Activated T-helper 1 cell treated with anti-CD3 and anti-CD28 coated beads, Interleukin-2, amount 50 U/mL, for 16 hours (primary cell): Measurements from ENCODE around the gene KCTD16.

ENCODE experiments used
- DNase-seq, 2 donors: peaks; one replicate each; pipeline ENCODE4 v3.0.0-alpha.2; 2020; ENCODE audit warnings: low read depth in 1 of 2, low spot score in 1 of 2

KCTD16 gene

GRCh38 chr5:144395704-144396103 is 225.0 kb downstream of the KCTD16 start:
- no peak for DNase-seq

DNA sequence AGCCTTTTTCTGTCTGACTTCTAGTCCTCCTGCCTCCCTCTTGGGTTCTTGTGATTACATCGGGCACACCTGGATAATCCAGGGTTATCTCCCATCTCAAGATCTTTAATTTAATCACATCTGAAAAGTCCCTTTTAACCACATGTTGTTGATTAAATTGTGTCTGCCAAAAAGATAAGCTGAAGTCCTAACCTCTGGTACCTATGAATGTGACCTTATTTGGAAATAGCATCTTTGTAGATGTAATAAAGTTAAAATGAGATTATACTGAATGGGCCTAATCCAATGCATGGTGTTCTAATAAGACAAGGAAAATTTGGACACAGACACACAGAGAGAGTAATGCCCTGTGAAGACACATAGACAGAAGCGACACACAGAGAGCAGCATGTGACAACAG is 232.4 kb downstream of the KCTD16 start:
- DNase-seq: no peak

- DNase-seq: no peak
Observed at GRCh38 chr5:144403817-144404420, 233.2 kb downstream of the KCTD16 start.

- DNase-seq: no peak
Observed at GRCh38 chr5:144404672-144405071, 234.0 kb downstream of the KCTD16 start.

GRCh38 chr5:144405991-144406390 is 235.3 kb downstream of the KCTD16 start:
- DNase-seq: no peak

DNA sequence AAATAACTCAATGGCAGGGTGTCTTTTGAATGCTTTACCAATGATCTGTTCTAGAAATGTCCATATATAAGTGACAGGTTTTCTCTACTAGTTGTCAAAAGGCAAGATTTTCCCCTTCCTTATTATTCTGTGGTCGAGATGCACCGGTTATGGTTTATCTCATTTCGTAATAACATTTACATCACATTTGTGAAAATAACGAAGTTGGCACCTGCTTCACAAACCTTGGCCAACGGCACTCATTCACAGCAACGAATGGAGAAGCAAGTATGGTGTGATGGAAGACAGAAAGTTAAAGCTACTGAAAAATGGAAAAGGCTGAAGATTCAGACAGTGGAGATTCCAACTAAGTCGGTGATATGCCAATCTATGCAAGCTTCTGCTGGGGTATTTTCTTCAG is 235.8 kb downstream of the KCTD16 start:
- DNase-seq: no peak

- no peak for DNase-seq
Observed at GRCh38 chr5:144414202-144415029, 243.7 kb downstream of the KCTD16 start.

DNA sequence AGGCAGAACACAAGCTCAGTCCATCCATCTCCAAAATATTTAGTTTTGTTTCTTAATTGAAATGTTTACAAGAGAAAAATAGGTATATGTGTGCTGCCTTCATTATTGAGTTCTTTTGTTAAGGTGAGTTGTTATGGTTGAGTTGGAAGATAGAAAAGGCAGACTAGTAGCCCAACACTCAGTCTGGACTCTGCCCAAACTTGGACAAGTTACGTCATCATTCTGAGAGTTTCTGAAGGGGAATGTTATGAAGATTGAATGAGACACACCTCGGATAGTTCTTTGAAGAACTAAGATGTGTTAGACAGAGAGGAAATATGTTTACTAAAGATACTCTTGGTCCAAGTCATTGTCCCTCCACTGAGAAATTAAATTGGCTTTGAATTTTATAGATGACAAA is 245.5 kb downstream of the KCTD16 start:
- DNase-seq: no peak

DNA sequence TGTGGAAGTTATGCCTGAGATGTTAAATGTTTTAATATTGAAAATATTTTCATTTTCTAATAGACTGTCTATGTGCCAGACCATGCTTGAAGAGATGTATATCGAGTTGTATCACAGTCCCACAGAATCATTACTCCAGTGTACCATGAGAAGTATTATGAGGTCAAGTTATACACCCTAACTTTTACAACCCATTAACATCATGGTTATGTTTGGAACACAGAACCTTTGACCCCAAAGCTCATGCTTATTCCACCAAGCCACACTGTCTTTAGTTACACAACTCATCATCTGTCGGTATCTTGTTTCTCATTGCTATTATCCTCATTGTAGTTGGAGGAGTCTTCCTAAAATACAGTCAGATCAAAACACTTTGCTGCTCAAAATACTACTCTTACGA is 248.0 kb downstream of the KCTD16 start:
- no peak for DNase-seq

DNA sequence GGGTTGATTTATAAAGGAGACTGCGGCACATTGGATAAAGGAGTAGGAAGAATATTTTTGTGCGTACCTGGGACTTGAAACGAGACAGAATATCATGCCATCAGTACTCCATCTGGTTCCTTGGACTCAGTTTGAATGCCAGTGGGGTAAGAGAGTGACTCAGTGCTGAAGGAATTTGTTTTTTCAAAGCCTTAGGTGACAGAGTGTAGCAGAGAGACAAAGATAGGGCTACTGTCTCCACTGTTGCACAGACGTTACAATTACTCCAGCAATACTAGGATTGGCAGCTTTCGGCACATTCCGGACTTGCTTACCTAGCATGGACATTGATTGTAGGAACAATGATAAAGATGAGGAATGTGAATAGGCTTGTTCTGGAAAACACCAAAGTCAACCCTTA is 250.7 kb downstream of the KCTD16 start:
- DNase-seq: no peak

GRCh38 chr5:144422018-144422727 is 251.5 kb downstream of the KCTD16 start:
- no peak for DNase-seq

DNA sequence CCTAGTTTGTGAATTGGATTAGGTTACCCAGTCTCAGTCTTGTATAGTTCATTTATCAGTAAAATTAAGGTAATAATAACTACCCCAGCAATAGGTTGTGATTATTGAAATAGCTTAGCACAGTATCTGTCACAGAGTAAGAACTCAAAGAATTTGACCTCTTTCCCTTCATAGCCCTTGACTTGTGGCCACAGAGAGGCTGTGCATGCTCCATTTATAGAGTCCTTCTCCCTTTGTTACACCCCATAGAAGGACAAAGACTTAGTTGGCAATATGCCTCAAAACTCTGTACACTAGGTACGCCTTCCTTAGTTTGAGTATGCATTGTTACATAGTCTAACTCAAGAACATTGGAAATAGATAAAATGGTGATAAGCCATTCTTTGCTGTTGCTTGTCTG is 257.2 kb downstream of the KCTD16 start:
- DNase-seq: no peak

GRCh38 chr5:144428326-144428725 is 257.7 kb downstream of the KCTD16 start:
- DNase-seq: no peak

DNA sequence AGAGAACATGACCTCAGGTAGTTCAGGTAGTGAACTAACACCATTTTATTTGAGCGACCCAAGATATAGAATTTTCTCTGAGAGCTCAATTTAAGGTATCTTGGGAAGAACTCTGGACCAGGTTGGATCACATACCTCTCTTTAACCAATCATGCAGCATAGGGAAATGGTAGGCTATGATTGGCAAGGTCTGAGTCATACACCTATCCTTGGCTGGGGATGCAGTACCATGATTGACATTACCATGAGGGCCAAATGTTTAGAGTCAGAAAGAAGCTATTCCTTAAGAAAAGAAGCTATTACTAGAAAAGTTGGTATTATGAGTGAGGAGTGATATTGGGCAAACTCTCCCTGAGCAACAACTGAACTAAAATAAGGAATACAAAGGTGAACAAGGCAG is 258.7 kb downstream of the KCTD16 start:
- no peak for DNase-seq

DNA sequence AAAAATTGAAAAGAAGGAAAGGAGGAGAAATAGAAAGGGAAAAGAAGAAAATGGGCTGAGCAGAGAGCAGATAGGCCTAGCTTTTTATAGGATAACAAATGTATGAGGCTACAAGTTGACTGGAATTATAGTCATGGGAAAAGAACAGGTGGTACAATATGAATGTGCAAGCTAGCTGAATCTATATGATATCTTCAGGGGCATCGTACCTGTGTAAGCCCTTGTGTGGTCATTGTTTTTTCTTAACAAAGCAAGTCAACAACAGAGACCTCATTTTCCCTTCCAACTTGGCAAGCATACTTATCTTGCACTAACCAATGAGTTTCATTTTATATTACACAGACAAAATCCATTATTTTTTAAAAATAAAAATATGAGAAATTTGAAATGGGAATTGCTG is 259.2 kb downstream of the KCTD16 start:
- no peak for DNase-seq

- no peak for DNase-seq
Observed at GRCh38 chr5:144433140-144433822, 262.6 kb downstream of the KCTD16 start.

DNA sequence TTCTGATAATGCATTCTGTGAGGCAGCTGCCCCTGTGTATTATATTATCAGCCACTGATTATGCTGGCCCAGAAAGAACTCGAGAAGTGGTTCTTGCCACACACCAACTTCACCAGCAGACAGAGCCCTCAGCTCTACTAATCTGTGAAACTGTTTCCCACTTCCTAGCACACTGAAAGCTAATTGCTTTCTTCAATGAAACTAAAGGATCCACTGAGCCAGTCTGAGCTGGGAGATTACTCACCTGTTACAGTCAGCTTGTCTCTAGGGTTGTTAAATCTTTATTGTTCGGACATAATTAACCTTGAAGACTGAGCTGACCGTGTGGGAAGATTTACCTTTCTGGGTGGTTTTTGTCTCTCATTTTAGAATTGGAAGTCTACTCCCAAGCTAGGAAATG is 263.2 kb downstream of the KCTD16 start:
- no peak for DNase-seq

DNA sequence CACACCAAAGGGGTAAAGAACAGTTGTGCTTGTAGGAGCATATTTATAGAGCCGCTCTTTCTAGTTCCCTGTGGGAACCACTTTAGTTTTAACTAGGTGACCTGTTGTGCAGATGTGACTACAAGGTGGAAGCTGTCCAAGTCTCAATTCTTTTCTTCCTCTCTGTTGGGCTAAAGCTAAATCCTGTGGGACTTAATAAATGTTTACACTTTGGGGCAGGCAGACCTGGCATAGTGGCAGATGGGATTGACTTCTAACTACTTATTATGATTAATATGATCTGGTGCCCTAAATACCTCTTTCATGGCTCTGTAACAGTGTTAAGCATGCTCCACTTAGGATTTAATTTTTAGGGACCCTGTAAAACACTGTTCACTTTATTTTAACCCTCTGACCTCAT is 265.3 kb downstream of the KCTD16 start:
- no peak for DNase-seq

- DNase-seq: no peak
Observed at GRCh38 chr5:144438237-144438636, 267.6 kb downstream of the KCTD16 start.

DNA sequence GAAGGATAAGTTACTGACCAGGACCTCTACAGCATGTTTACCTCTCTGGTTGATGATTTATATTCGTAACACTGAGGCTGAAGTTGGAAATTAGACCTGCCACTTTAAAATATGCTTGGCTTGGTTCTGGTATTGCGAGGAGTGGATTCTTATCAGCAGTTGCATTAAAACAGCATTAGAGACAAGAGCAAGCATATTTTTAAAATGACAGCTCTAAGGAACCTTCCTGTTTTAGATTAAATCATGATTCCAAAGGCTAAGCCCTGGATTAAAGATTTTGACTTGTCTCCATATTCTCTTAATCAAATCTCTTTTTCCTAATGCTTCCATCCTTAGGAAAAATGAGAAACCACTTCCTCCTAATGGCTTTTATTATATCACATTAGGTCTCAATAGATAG is 277.8 kb downstream of the KCTD16 start:
- DNase-seq: no peak

DNA sequence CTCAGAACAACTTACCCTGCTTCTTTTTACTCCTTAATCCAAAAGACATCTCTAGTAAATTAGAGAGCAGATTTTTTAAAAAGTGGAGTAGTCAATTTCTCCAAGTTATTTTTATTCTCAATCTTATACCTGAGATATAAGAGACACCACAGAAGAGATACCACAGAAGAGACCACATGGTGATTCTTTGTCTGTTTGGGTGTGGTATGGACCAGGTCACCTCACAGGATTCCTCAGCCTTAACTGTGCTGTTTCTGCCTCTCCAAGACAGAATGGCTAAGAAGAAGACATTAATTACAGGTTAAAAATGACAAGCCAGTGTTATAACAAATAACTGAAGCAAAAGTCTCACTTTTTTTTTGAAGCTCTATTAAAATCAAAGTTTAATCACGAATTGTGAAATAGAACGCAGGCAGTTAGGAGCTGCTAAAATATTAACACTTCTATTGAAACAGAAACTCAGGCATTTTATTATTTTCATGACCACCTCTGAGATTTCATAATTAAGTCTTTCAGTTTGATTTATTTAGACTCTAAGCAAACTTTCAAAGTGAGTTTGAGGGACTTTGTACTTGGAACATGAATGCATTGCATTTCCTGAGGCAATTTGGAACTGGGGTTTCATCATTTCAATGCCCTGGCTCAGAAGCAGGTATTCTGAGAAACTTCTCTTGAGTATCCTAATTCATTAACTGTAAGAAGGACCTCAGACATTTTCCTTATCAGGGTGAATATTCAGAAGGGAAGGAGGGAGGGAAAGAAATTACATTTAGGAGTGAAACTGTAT is 280.7 kb downstream of the KCTD16 start:
- no peak for DNase-seq
